HG02759 (cell line): ENCODE measurements around the gene FOXP2.
"Not testable (repeated sequence)": the region's sequence is repeated elsewhere in the genome, so short reads cannot be mapped to it uniquely, and the experiment has no call there.

Experiments
- ATAC-seq: cut with Tn5 transposase; IDR thresholded peaks from one replicate; pipeline ENCODE4 v1.9.1; 2021; ENCODE audit warnings: mild to moderate bottlenecking, moderate library complexity; ENCODE audit not compliant: unreplicated experiment

Gene FOXP2

GRCh38 chr7:114497491-114497890, 82.9 kb downstream of the FOXP2 start:
- not testable (repeated sequence) for ATAC-seq

GRCh38 chr7:114502454-114503254, 88.0 kb downstream of the FOXP2 start:
- ATAC-seq: no peak

GRCh38 chr7:114504586-114504985, 90.0 kb downstream of the FOXP2 start:
- ATAC-seq: no peak

- no peak for ATAC-seq
These were observed 92.8 kb downstream of the FOXP2 start for GRCh38 chr7:114507381-114507780.

GRCh38 chr7:114508086-114508485, 93.5 kb downstream of the FOXP2 start:
- ATAC-seq: no peak

- not testable (repeated sequence) for ATAC-seq
These were observed 96.2 kb downstream of the FOXP2 start for GRCh38 chr7:114510824-114511223.

- ATAC-seq: no peak
These were observed 104.6 kb downstream of the FOXP2 start for GRCh38 chr7:114519240-114519639.

- no peak for ATAC-seq
These were observed 107.5 kb downstream of the FOXP2 start for GRCh38 chr7:114522081-114522480.

GRCh38 chr7:114527589-114527988, 113.0 kb downstream of the FOXP2 start:
- ATAC-seq: no peak

- ATAC-seq: no peak
These were observed 115.5 kb downstream of the FOXP2 start for GRCh38 chr7:114530057-114530611.

- ATAC-seq: no peak
These were observed 116.7 kb downstream of the FOXP2 start for GRCh38 chr7:114531326-114531725.

- ATAC-seq: no peak
These were observed 118.5 kb downstream of the FOXP2 start for GRCh38 chr7:114533131-114533530.

GRCh38 chr7:114534953-114535352, 120.3 kb downstream of the FOXP2 start:
- no peak for ATAC-seq

GRCh38 chr7:114539575-114539974, 125.0 kb downstream of the FOXP2 start:
- ATAC-seq: no peak

- ATAC-seq: no peak
These were observed 125.7 kb downstream of the FOXP2 start for GRCh38 chr7:114540291-114540690.

- ATAC-seq: not testable (repeated sequence)
These were observed 132.7 kb downstream of the FOXP2 start for GRCh38 chr7:114547346-114547745.

GRCh38 chr7:114548081-114548980, 133.7 kb downstream of the FOXP2 start:
- ATAC-seq: no peak

- ATAC-seq: peak; percentile 69
These were observed 140.3 kb downstream of the FOXP2 start for GRCh38 chr7:114554781-114555537.

- no peak for ATAC-seq
These were observed 152.8 kb downstream of the FOXP2 start for GRCh38 chr7:114567416-114567815.

- no peak for ATAC-seq
These were observed 154.6 kb downstream of the FOXP2 start for GRCh38 chr7:114569220-114569619.

- no peak for ATAC-seq
These were observed 159.8 kb downstream of the FOXP2 start for GRCh38 chr7:114574384-114574783.
